T-helper 2 cell treated with Interferon-gamma antibody and Interleukin-4, amounts not matched to agents 5 μg/mL and 100 μg/mL, for 36 hours (primary cell): ENCODE measurements around the gene PNPLA1.
A peak's percentile ranks its signal among the peaks of the same experiment; 100 is the strongest.
"Not testable (repeated sequence)": the region's sequence is repeated elsewhere in the genome, so short reads cannot be mapped to it uniquely, and the experiment has no call there.

Source experiments
- DNase-seq: peaks from one replicate; pipeline ENCODE4 v3.0.0; 2021; ENCODE audit warnings: low spot score
- H3K27ac Mint-ChIP-seq: one replicate; pipeline ENCODE4 v1.8.0; 2021; ENCODE audit warnings: mild to moderate bottlenecking, mixed read lengths
- H3K27me3 Mint-ChIP-seq: one replicate; pipeline ENCODE4 v1.8.0; 2021; ENCODE audit warnings: low read depth, mixed read lengths
- H3K36me3 Mint-ChIP-seq: one replicate; pipeline ENCODE4 v1.8.0; 2021; ENCODE audit warnings: low read depth, mixed read lengths
- H3K4me1 Mint-ChIP-seq: one replicate; pipeline ENCODE4 v1.8.0; 2021; ENCODE audit warnings: low read depth, mixed read lengths
- H3K4me3 Mint-ChIP-seq: one replicate; pipeline ENCODE4 v1.8.0; 2022; ENCODE audit warnings: mild to moderate bottlenecking, moderate library complexity, mixed read lengths
- H3K9me3 Mint-ChIP-seq: one replicate; pipeline ENCODE4 v1.8.0; 2021; ENCODE audit warnings: mixed read lengths

Gene PNPLA1

GRCh38 chr6:36334832-36335459 lies 65.1 kb downstream of the PNPLA1 start:
- no peak for DNase-seq
- Mint-ChIP-seq H3K27ac (no peak overlapping the region), H3K4me3 (no peak overlapping the region), H3K4me1 (peaks cover 6% of the 10 kb centered on the region), H3K27me3 (peaks cover 58% of the 10 kb centered on the region), H3K36me3 (no peaks in the 10 kb centered on the region), H3K9me3 (no peaks in the 10 kb centered on the region)

DNA sequence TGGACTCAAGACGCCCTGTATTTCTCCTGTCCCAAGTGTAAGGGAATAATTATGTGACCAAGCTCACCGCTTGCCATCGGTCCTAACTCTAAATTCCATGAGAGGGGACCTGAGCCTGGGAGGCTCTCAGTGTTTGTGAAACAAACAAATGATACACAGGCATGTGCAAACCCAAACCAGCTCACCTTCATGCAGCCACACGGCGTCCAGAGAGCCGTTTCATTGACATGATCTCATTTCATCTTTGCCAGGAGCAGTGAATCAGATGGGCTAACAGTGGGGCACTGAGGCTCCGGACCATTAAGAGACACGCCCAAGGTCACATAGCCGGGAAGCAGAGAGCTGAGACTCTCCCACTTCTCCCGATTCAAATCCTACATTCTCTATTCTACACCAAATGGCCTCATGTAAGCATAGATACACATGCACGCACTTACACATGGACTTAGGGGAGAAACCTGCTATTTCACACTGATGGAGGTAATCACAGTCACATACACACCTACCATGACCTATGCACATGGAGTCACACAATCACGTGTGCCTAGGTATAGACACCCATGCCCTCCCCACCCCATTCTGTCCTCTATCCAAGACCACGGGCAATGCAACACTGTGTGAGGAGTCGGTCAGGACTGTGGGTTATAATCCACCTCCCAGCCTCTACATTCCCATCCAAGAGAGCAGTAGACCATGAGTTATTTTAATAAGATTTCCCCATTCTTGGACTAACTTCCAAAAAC lies 65.8 kb downstream of the PNPLA1 start:
- H3K27me3 Mint-ChIP-seq: peaks cover 63% of the 10 kb centered on the region
- no peak overlapping the region for H3K4me3 Mint-ChIP-seq

GRCh38 chr6:36336208-36336710 lies 66.4 kb downstream of the PNPLA1 start:
- no peaks in the 10 kb centered on the region for H3K36me3 Mint-ChIP-seq
- no peak overlapping the region for H3K27ac Mint-ChIP-seq
- no peak overlapping the region for H3K4me3 Mint-ChIP-seq
- peaks cover 68% of the 10 kb centered on the region for H3K27me3 Mint-ChIP-seq
- DNase-seq: no peak
- peaks cover 10% of the 10 kb centered on the region for H3K4me1 Mint-ChIP-seq
- H3K9me3 Mint-ChIP-seq: no peaks in the 10 kb centered on the region

More for the DNA sequence above, 65.8 kb downstream of the PNPLA1 start:
- DNase-seq: no peak
- Mint-ChIP-seq H3K36me3 (no peaks in the 10 kb centered on the region), H3K9me3 (no peaks in the 10 kb centered on the region), H3K4me1 (peaks cover 6% of the 10 kb centered on the region), H3K27ac (no peak overlapping the region)

DNA sequence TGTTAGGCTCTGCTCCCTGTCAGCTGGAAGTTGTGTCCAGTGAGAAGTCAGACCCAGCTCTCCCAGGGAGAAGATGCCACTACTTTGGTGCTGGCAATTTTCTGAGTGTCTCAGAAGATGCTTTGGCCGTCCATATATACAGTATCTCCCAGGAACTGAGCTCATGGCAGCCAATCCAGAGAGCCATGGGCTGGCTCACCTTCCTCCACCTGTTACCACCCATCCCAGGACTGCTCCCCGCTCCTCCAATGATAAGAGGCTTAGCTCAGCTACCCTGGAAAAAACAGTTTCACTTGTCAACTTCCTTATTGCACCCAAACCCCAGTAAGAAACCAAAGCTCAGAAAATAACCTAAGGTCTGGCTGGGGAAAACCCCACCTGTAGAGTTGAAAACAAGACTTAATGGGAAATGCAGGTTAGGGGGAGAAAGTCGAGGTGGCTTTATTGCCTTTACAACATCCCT lies 67.0 kb downstream of the PNPLA1 start, which contains the start of gene BNIP5:
Gene BNIP5 (minus strand): TSS at position 110 of the 463 bp plus-strand sequence. CDS start 6,198 bp downstream, outside the sequence.
- DNase-seq: no peak
- Mint-ChIP-seq H3K27ac (no peak within 1 kb of the TSS), H3K4me3 (no peak within 1 kb of the TSS), H3K36me3 (no peaks in the 10 kb centered on the region), H3K27me3 (peaks cover 68% of the 10 kb centered on the region), H3K9me3 (no peaks in the 10 kb centered on the region), H3K4me1 (peaks cover 10% of the 10 kb centered on the region)

DNA sequence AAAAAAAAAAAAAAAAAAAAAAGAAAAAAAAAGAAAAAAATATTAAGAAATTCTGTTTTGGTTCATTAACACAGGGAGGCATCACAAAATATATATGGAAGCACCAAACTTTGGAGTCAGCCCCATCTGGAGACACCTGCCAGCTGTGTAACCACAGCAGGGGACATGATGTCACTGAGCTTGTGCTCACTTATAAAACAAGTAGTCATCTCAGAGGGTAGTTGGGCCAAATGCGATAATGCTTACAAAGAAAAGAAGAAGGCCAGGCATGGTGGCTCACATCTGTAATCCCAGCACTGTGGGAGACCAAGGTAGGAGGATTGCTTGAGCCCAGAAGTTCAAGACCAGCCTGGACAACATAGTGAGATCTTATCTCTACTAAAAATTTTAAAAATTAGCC lies 68.0 kb downstream of the PNPLA1 start:
- peaks cover 10% of the 10 kb centered on the region for H3K4me1 Mint-ChIP-seq

GRCh38 chr6:36338223-36338622 lies 68.4 kb downstream of the PNPLA1 start:
- not testable (repeated sequence) for H3K4me1 Mint-ChIP-seq, DNase-seq, H3K4me3 Mint-ChIP-seq, H3K9me3 Mint-ChIP-seq, H3K36me3 Mint-ChIP-seq
- Mint-ChIP-seq H3K27ac (peak overlapping the region; percentile 64), H3K27me3 (peaks cover 70% of the 10 kb centered on the region)

More for the DNA sequence above, 68.0 kb downstream of the PNPLA1 start:
- no peak overlapping the region for H3K27ac Mint-ChIP-seq
- no peaks in the 10 kb centered on the region for H3K9me3 Mint-ChIP-seq
- peaks cover 70% of the 10 kb centered on the region for H3K27me3 Mint-ChIP-seq
- no peak for DNase-seq
- H3K4me3 Mint-ChIP-seq: no peak overlapping the region
- no peaks in the 10 kb centered on the region for H3K36me3 Mint-ChIP-seq

DNA sequence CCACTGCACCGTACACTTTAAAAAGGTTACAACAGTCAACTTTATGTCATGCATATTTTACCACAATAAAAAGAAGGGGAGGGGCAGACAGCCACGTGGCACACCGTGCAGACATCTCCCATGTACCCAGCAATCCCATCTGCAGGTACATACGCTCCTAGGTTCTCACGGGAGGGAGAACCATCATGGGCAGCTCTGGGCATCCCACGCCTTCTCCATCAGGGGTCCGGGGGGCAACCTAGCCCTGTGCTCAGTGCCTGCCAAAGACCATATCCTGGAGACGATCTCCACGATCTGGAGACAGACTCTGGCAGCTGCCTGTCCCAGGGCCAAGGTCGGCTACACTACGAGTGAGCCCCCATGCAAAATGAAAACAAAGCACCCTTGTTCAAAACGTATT lies 69.3 kb downstream of the PNPLA1 start:
- H3K4me1 Mint-ChIP-seq: peaks cover 10% of the 10 kb centered on the region
- H3K27me3 Mint-ChIP-seq: peaks cover 62% of the 10 kb centered on the region
- no peaks in the 10 kb centered on the region for H3K9me3 Mint-ChIP-seq
- no peak for DNase-seq
- no peak overlapping the region for H3K27ac Mint-ChIP-seq
- no peak overlapping the region for H3K4me3 Mint-ChIP-seq
- no peaks in the 10 kb centered on the region for H3K36me3 Mint-ChIP-seq

DNA sequence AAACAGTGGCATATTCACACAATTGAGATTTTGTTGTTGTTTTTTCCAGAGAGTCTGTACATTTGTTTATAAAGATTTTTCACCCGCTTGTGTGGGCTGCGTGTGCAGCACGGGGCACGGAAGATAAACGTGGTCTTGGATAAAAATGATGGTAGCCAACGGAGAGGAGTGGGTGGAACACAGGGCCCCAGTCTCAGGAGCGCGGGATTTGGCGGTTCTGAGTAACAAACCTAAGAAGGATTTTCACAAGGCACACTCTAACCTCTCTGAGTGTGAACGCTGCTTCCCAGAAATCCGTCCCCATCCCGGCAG lies 70.4 kb downstream of the PNPLA1 start:
- Mint-ChIP-seq H3K9me3 (no peaks in the 10 kb centered on the region), H3K36me3 (no peaks in the 10 kb centered on the region), H3K27ac (no peak overlapping the region)

DNA sequence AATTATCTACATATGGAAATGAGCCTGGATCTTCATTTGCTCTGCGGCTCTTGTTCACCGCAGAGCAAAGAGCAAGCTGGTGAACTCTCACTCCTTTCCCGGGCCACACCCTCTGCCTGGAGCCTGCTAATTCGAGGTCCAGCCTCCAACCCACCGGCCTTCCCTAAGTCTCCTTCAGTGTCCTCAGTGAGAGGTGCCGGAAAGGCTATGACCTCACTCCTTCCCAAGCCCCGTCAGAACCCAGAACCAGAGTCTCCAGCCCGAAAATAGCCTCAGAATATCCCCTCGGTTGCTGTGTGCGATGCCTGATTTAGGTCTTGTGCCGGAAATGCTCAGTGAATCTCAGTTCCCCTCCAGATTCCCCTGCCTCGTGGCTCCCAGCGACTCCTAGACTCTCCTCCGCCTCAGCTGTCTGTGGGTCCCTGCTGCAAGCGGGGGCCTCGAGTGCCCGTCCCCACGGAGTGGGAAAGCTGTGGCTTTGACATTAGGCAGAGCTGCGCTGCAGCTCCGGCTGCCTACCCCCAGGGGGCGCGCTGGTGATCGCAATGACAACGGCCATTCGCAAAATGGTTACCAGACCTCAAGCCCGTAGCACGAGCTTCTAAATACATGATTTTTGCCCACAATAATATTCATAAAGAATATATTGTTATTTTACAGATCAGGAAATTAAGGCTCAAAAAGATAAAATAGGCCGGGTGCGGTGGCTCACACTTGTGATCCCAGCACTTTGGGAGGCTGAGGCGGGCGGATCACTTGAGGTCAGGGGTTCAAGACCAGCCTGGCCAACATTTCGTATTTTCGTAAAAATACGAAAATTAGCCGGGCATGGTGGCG lies 71.0 kb downstream of the PNPLA1 start:
- Mint-ChIP-seq H3K4me3 (peak overlapping the region; percentile 72), H3K27me3 (peaks cover 47% of the 10 kb centered on the region), H3K4me1 (peaks cover 10% of the 10 kb centered on the region), H3K27ac (no peak overlapping the region), H3K9me3 (no peaks in the 10 kb centered on the region), H3K36me3 (no peaks in the 10 kb centered on the region)
- DNase-seq: peak; percentile 56

More for the DNA sequence above, 70.4 kb downstream of the PNPLA1 start:
- DNase-seq: no peak
- Mint-ChIP-seq H3K27me3 (peaks cover 53% of the 10 kb centered on the region), H3K4me1 (peaks cover 10% of the 10 kb centered on the region), H3K4me3 (no peak overlapping the region)

- no peak for DNase-seq
- no peak overlapping the region for H3K27ac Mint-ChIP-seq
- no peak overlapping the region for H3K4me3 Mint-ChIP-seq
- H3K36me3 Mint-ChIP-seq: no peaks in the 10 kb centered on the region
- no peaks in the 10 kb centered on the region for H3K9me3 Mint-ChIP-seq
- H3K27me3 Mint-ChIP-seq: peaks cover 40% of the 10 kb centered on the region
- peaks cover 6% of the 10 kb centered on the region for H3K4me1 Mint-ChIP-seq
These were observed 73.3 kb downstream of the PNPLA1 start for GRCh38 chr6:36343109-36343680.

DNA sequence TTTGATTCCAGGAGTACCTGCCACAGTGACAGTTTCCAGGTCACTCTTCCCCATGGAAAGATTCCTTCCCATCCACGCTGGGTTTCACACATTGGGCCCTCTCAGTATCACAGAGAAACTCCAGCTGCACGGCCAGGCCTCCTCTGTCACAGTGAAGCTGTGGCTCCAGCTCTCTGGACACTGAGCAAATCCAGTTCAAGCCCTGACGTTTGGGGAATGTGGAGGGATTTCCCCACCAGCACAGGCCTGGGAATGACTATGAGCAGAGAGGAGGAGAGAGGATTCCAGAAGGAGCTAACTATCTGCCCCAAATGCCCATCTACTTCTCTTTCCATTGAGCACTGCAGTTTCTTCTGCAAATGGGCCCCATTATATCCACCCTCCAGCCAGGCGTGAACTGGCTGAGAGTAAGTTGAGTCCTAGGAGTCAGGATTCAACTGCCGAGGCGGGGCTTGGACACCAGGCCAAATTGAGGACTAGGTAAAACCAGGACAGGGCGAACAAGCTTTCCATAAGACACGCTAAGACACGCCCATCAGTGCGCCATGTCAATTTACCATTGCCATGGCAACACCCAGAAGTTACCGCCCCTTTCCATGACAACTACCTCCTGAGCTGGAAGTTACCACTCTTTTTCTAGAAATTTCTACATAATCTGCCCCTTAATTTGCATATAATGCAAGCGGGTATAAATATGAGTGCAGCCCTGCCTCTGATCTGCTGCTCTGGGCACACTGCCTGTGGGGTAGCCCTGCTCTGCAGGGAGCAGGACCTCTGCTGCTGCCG lies 76.0 kb downstream of the PNPLA1 start:
- Mint-ChIP-seq H3K36me3 (no peaks in the 10 kb centered on the region), H3K4me3 (no peak overlapping the region), H3K4me1 (peaks cover under 1% of the 10 kb centered on the region), H3K27me3 (peaks cover 33% of the 10 kb centered on the region), H3K27ac (no peak overlapping the region), H3K9me3 (no peaks in the 10 kb centered on the region)
- no peak for DNase-seq

DNA sequence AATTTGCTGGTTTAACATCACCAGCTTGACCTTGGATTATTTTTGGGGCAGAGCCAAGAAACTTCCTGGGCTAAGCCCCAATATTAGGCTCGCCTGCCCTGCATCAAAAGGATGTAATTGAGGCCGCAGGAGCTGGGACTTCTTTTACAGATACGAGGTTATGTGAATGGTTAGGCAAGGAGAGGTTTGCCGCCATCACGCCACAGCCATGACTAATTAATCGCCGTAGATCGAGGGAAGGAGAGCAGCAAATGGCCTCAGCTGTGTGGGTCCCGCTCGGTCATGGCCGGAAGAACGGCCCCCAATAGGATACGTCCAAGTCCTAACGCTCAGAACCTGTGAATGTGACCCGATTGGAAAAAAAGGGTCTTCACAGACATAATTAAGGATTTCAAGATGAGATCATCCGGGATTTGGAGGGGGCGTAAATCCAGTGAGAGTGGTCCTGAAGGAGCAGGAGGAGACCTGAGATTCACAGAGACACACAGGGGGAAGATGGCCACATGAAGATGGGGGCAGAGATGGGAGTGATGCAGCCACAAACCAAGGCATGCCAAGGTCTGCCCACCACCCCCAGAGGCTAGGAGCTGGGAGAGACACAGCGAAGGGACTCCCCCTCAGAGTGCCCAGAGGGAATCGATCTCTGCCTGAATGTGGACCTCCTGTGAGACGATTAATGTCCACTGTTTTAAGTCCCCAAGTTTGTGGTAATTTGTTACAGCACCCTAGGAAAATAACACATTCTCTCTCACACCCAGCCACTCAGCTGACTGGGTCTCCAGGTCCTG lies 76.8 kb downstream of the PNPLA1 start:
- Mint-ChIP-seq H3K36me3 (no peaks in the 10 kb centered on the region), H3K27ac (no peak overlapping the region), H3K4me1 (no peaks in the 10 kb centered on the region), H3K4me3 (no peak overlapping the region), H3K27me3 (peaks cover 30% of the 10 kb centered on the region), H3K9me3 (no peaks in the 10 kb centered on the region)
- DNase-seq: no peak
